Measurements from ENCODE around the gene BCR. TPM values are rescaled to one million over a fixed set of nuclear protein-coding genes. Genes with fewer than 3 reads are reported as not detected.
A peak's percentile ranks its signal among the peaks of the same experiment; 100 is the strongest.

BCR gene
- total RNA-seq, 2 experiments from 2014 or later, result 42.2 to 51.3 TPM

DNA sequence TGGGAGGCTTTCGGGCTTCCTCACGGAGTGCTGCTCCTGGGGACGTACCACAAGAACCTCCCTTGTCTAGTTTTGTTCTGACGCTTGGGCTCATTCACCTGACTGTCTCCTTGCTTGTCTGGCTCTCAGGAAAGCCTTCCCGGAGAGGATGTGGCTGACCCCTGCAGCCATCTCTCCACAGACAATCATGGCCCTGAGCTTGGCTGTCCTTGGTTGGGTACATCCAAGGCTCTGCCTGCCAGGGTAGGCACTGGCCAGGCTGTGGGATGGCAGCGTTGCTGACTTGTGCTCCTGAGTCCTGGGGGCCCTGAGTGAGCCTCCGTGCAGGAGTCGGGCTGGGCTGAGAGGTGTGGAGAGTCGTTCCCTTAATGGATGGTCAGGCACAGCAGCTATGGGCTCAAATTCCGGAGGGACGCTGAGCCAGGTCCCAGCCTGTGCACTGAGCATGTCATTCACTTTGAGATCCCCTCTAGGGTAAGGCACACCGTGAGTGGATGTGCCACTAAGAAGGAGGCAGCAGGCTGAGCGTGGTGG lies 32.8 kb downstream of the BCR start:
- POLR2A ChIA-PET, result interaction anchor here (2.1 kb wide), 1 partner anchor 14 kb away, joined by 5 read pairs; no protein-coding TSS in a partner anchor
- peaks cover 79% of the 10 kb centered on the region for H3K4me1 ChIP-seq (ENCODE audit: insufficient read depth, low read length, poor library complexity, severe bottlenecking)
- DNase-seq (ENCODE audit: low spot score), result no peak
- H2AFZ ChIP-seq (ENCODE audit: low read length), result no peak overlapping the region
- H3K4me3 ChIP-seq (ENCODE audit: low read depth, low read length, poor library complexity, severe bottlenecking), result no peak overlapping the region
- TF ChIP-seq EZH2phosphoT487 (IDR thresholded peaks at IDR 0.05; ENCODE audit: borderline replicate concordance, low read depth, low read length), result no peak
- TF ChIP-seq, protein P1, sequence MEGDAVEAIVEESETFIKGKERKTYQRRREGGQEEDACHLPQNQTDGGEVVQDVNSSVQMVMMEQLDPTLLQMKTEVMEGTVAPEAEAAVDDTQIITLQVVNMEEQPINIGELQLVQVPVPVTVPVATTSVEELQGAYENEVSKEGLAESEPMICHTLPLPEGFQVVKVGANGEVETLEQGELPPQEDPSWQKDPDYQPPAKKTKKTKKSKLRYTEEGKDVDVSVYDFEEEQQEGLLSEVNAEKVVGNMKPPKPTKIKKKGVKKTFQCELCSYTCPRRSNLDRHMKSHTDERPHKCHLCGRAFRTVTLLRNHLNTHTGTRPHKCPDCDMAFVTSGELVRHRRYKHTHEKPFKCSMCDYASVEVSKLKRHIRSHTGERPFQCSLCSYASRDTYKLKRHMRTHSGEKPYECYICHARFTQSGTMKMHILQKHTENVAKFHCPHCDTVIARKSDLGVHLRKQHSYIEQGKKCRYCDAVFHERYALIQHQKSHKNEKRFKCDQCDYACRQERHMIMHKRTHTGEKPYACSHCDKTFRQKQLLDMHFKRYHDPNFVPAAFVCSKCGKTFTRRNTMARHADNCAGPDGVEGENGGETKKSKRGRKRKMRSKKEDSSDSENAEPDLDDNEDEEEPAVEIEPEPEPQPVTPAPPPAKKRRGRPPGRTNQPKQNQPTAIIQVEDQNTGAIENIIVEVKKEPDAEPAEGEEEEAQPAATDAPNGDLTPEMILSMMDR (conservative IDR thresholded peaks at IDR 0.05; ENCODE audit: low read length), result no peak
- BruUV-seq (replicated peaks), result no TSS peak
- H4K20me1 ChIP-seq (ENCODE audit: insufficient read depth, low read length), result no peaks in the 10 kb centered on the region; the same call in 1 of the 2 replicates
- CTCF ChIA-PET (ENCODE audit: unreplicated experiment), result no interaction called here
- intact Hi-C loops (cut with micrococcal nuclease; ENCODE audit: unreplicated experiment), result no loop called here
- H3K36me3 ChIP-seq (ENCODE audit: insufficient read depth, low read length), result no peaks in the 10 kb centered on the region; the same call in 1 of the 2 replicates
- no peaks in the 10 kb centered on the region for H3K9me3 ChIP-seq (ENCODE audit: low read length)
- H3K4me2 ChIP-seq (ENCODE audit: low read length), result peak overlapping the region; percentile 55
- no peaks in the 10 kb centered on the region for H3K9me2 ChIP-seq (ENCODE audit: insufficient read depth, low read length)
- peaks cover 20% of the 10 kb centered on the region; the same call in 1 of the 2 replicates for H3K79me2 ChIP-seq (ENCODE audit: insufficient read depth, low read depth, low read length)
- peak overlapping the region; percentile 56 for H3K27ac ChIP-seq (ENCODE audit: low read depth, low read length, poor library complexity, severe bottlenecking)

DNA sequence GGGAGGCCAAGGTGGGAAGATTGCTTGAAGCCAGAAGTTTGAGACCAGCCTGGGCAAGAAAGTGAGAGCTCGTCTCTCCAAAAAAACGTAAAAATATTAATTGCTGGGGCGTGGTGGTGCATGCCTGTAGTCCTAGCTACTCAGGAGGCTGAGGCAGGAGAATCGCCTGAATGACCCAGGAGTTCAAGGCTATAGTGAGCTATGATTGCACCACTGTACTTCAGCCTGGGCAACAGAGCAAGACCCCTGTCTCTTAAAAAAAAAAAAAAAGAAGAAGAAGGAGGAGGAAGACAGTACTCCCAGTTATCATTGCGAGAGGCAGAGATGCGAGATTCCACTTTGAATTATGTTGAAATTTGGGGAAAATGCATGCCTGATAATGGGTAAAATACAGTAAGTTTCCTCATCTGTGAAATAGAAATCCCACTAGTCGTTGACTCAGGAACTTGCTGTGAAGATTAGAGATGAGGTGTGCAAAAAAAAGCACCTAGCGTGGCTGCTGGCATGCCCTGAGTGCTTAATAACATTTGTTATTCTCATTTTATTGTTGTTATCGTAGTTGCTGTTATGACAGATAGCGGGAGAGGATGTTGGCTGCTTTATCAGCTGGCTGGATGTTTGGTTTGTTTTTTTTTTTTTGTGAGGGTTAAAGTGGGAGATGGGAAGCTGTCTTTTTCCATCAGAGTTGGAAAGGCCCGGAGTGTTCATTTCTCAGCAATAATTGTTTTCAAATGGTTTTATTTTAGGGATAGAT lies 33.4 kb downstream of the BCR start:
- intact Hi-C loops (cut with micrococcal nuclease; ENCODE audit: unreplicated experiment), result no loop called here
- H3K36me3 ChIP-seq (ENCODE audit: insufficient read depth, low read length), result no peaks in the 10 kb centered on the region; the same call in 1 of the 2 replicates
- H3K4me1 ChIP-seq (ENCODE audit: insufficient read depth, low read length, poor library complexity, severe bottlenecking), result peaks cover 79% of the 10 kb centered on the region
- peaks cover 26% of the 10 kb centered on the region; the same call in 1 of the 2 replicates for H3K79me2 ChIP-seq (ENCODE audit: insufficient read depth, low read depth, low read length)
- POLR2A ChIA-PET, result interaction anchor here (0.5 to 2.1 kb wide), 2 partner anchors 13 to 30 kb away, joined by 3 to 5 read pairs; no protein-coding TSS in a partner anchor
- no peaks in the 10 kb centered on the region for H3K9me2 ChIP-seq (ENCODE audit: insufficient read depth, low read length)
- H4K20me1 ChIP-seq (ENCODE audit: insufficient read depth, low read length), result no peaks in the 10 kb centered on the region; the same call in 1 of the 2 replicates
- BruUV-seq (replicated peaks), result no TSS peak
- no peak for DNase-seq (ENCODE audit: low spot score)
- H3K4me2 ChIP-seq (ENCODE audit: low read length), result peak overlapping the region; percentile 55
- no peak overlapping the region for H3K4me3 ChIP-seq (ENCODE audit: low read depth, low read length, poor library complexity, severe bottlenecking)
- CTCF ChIA-PET (ENCODE audit: unreplicated experiment), result no interaction called here
- H2AFZ ChIP-seq (ENCODE audit: low read length), result no peak overlapping the region
- no peak overlapping the region for H3K27ac ChIP-seq (ENCODE audit: low read depth, low read length, poor library complexity, severe bottlenecking)
- H3K9me3 ChIP-seq (ENCODE audit: low read length), result no peaks in the 10 kb centered on the region
- TF ChIP-seq EZH2phosphoT487 (IDR thresholded peaks at IDR 0.05; ENCODE audit: borderline replicate concordance, low read depth, low read length), result no peak

DNA sequence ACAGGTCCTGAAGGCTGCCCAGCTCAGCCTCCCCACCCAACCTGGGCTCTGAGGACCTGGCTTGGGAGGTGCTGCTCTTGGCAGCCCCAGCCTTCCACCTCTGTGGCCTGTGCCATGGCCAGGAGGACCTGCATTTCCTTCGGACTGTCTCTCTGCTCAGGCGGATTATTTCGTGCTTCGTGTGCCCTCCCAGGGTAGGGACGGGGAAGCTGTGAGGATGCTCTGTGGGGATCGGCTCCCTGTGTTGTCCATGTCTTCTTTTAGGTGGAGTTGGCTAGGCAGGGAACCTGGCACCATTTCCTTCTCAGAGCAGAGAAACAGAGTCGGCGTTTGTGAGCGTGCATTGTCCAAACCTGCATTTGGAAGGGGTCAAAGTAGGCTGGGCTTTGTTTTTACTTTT lies 34.1 kb downstream of the BCR start:
- no peaks in the 10 kb centered on the region; the same call in 1 of the 2 replicates for H4K20me1 ChIP-seq (ENCODE audit: insufficient read depth, low read length)

More for the DNA sequence above, 34.1 kb downstream of the BCR start:
- peaks cover 80% of the 10 kb centered on the region for H3K4me1 ChIP-seq (ENCODE audit: insufficient read depth, low read length, poor library complexity, severe bottlenecking)
- intact Hi-C loops (cut with micrococcal nuclease; ENCODE audit: unreplicated experiment), result no loop called here
- H3K9me3 ChIP-seq (ENCODE audit: low read length), result no peaks in the 10 kb centered on the region
- H2AFZ ChIP-seq (ENCODE audit: low read length), result no peak overlapping the region
- H3K27ac ChIP-seq (ENCODE audit: low read depth, low read length, poor library complexity, severe bottlenecking), result no peak overlapping the region
- no peak overlapping the region for H3K4me3 ChIP-seq (ENCODE audit: low read depth, low read length, poor library complexity, severe bottlenecking)
- H3K9me2 ChIP-seq (ENCODE audit: insufficient read depth, low read length), result no peaks in the 10 kb centered on the region
- BruUV-seq (replicated peaks), result no TSS peak
- peaks cover 30% of the 10 kb centered on the region; the same call in 1 of the 2 replicates for H3K79me2 ChIP-seq (ENCODE audit: insufficient read depth, low read depth, low read length)
- ChIA-PET CTCF (ENCODE audit: unreplicated experiment) (no interaction called here), POLR2A (interaction anchor here (0.5 to 2.1 kb wide), 2 partner anchors 12 to 31 kb away, joined by 3 to 5 read pairs; no protein-coding TSS in a partner anchor)
- TF ChIP-seq EZH2phosphoT487 (IDR thresholded peaks at IDR 0.05; ENCODE audit: borderline replicate concordance, low read depth, low read length), result no peak
- TF ChIP-seq, protein P1 (conservative IDR thresholded peaks at IDR 0.05; ENCODE audit: low read length), result no peak
- H3K36me3 ChIP-seq (ENCODE audit: insufficient read depth, low read length), result no peaks in the 10 kb centered on the region
- H3K4me2 ChIP-seq (ENCODE audit: low read length), result no peak overlapping the region
- DNase-seq (ENCODE audit: low spot score), result no peak
